RPMI8226 (cell line): ENCODE data around the gene NOP14.
"Not testable (repeated sequence)": the region's sequence is repeated elsewhere in the genome, so short reads cannot be mapped to it uniquely, and the experiment has no call there.

Source experiments
- DNase-seq: peaks from one replicate; pipeline ENCODE4 v3.0.0-alpha.2; 2015

Gene NOP14

GRCh38 chr4:2961421-2961810 is 1.8 kb downstream of the NOP14 start:
- peak; percentile 33 for DNase-seq

- DNase-seq: not testable (repeated sequence)
These were observed 2.8 kb downstream of the NOP14 start for GRCh38 chr4:2960450-2960849.

- DNase-seq: no peak
These were observed 4.8 kb downstream of the NOP14 start for GRCh38 chr4:2958446-2958845.

- not testable (repeated sequence) for DNase-seq
These were observed 7.8 kb downstream of the NOP14 start for GRCh38 chr4:2955186-2956044.

- peak; percentile 17 for DNase-seq
These were observed 8.6 kb downstream of the NOP14 start for GRCh38 chr4:2954358-2955185.

- DNase-seq: no peak
These were observed 9.7 kb downstream of the NOP14 start for GRCh38 chr4:2953496-2953895.

- no peak for DNase-seq
These were observed 12.8 kb downstream of the NOP14 start for GRCh38 chr4:2950221-2950989.

GRCh38 chr4:2949782-2950125 is 13.5 kb downstream of the NOP14 start:
- DNase-seq: no peak

- DNase-seq: no peak
These were observed 14.1 kb downstream of the NOP14 start for GRCh38 chr4:2948895-2949781.

GRCh38 chr4:2947926-2948325 is 15.3 kb downstream of the NOP14 start:
- no peak for DNase-seq

GRCh38 chr4:2946812-2947600 is 16.2 kb downstream of the NOP14 start:
- DNase-seq: no peak

GRCh38 chr4:2945619-2946604 is 17.3 kb downstream of the NOP14 start:
- DNase-seq: not testable (repeated sequence)

GRCh38 chr4:2944586-2945526 is 18.4 kb downstream of the NOP14 start:
- no peak for DNase-seq

- DNase-seq: no peak
These were observed 19.1 kb downstream of the NOP14 start for GRCh38 chr4:2944091-2944482.

GRCh38 chr4:2943364-2944090 is 19.7 kb downstream of the NOP14 start:
- DNase-seq: no peak

GRCh38 chr4:2942532-2943363 is 20.5 kb downstream of the NOP14 start:
- DNase-seq: no peak

GRCh38 chr4:2942037-2942531 is 21.1 kb downstream of the NOP14 start:
- DNase-seq: no peak
